Measurements from ENCODE around the gene ISLR2. TPM values are rescaled to one million over a fixed set of nuclear protein-coding genes. Genes with fewer than 3 reads are reported as not detected.

ISLR2 gene
- total RNA-seq, 2 experiments from 2014 or later = not detected

DNA sequence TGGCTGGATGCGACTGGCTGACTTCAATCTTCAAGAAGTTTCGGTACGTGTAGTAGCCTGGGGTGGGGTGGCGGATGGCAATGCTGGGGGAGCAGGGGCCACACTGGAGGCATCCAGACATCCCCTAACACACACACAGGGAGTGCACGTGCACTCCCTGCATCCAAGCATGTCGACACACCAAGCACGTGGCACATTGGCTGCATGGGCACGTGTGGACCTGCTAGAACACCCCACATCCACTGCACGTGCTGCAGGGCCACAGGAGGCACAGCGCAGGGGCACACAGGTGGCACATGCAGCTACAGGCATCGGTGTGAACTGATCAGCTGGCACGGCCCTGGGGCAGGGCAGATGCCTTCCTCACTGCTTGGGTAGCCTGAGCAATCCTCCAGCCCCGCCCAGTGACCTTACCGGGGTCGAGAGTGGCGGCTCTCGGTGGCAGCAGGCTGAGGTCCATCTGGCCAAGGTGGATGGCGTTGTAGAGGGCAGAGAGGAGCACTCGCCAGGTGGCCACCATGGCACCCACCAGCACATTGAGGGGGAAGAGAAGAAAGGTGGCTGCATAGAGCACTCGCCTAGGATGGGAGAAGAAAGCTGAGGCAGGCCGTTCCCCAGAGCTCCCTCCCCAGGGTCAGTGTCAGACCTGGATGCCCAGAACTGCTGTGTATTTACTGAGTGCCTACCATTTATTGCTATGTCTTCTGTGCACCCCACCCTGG lies 50.7 kb downstream of the ISLR2 start:
- POLR2A ChIA-PET = no interaction called here
- H3K4me1 Mint-ChIP-seq = no peaks in the 10 kb centered on the region
- ATAC-seq (ENCODE audit: low read depth) (no peak), DNase-seq (no peak)
- no peaks in the 10 kb centered on the region for H3K36me3 Mint-ChIP-seq
- no peak overlapping the region for H3K27ac Mint-ChIP-seq
- no peak overlapping the region for H3K4me3 Mint-ChIP-seq
- no peaks in the 10 kb centered on the region for H3K9me3 Mint-ChIP-seq
- H3K27me3 Mint-ChIP-seq = peaks cover 3% of the 10 kb centered on the region

DNA sequence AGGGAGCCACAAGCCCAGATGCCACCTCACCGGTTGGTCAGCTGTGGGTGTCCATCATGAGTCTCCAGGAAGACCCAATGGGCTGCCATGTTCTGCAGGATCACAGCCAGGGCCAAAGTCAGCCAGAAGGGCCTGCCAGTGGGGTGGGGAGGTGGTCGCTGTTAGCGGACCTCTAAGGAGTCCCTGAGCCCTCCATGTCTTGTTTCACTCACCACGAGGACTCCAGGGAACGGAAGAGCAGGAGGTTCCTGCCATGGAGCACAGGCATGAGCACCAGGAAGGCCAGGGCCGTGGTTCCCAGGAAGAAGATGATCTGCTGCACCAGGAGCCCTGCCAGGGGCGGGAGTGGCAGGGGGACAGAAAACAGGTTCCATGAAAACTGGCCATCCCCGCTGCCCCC lies 51.7 kb downstream of the ISLR2 start:
- H3K36me3 Mint-ChIP-seq = no peaks in the 10 kb centered on the region
- no peaks in the 10 kb centered on the region for H3K9me3 Mint-ChIP-seq
- no peak overlapping the region for H3K4me3 Mint-ChIP-seq
- no peaks in the 10 kb centered on the region for H3K4me1 Mint-ChIP-seq
- peaks cover 3% of the 10 kb centered on the region for H3K27me3 Mint-ChIP-seq
- ATAC-seq (ENCODE audit: low read depth) (no peak), DNase-seq (no peak)
- POLR2A ChIA-PET = no interaction called here
- H3K27ac Mint-ChIP-seq = no peak overlapping the region

DNA sequence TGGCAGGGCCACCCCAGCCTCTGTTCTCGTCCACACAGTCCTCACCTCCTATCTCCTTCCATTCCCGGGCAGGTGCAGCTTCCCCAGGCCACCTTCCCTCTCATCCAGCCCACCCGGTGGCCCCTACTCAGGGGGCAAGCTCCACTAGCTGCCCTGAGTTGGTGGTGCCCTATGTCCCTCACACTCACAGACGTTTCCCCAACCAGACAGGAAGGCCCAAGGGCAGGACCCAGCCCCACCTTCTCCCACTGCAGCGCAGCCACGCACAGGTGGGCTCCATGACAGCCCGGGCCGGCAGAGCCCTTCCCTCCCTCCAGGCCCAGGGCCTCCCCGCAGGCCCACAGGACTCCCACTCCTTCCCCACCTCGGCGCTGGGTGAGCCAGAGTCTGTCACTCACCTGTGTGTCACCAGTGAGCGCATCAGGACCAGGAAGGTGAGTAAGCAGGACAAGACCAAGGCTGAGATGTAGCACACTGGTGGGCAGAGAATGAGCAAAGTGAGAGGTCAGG lies 54.3 kb downstream of the ISLR2 start:
- no peaks in the 10 kb centered on the region for H3K36me3 Mint-ChIP-seq
- no peaks in the 10 kb centered on the region for H3K9me3 Mint-ChIP-seq
- ATAC-seq (ENCODE audit: low read depth) (no peak), DNase-seq (no peak)
- H3K27me3 Mint-ChIP-seq = peaks cover 3% of the 10 kb centered on the region
- H3K4me1 Mint-ChIP-seq = no peaks in the 10 kb centered on the region
- H3K4me3 Mint-ChIP-seq = no peak overlapping the region
- POLR2A ChIA-PET = no interaction called here
- H3K27ac Mint-ChIP-seq = no peak overlapping the region

DNA sequence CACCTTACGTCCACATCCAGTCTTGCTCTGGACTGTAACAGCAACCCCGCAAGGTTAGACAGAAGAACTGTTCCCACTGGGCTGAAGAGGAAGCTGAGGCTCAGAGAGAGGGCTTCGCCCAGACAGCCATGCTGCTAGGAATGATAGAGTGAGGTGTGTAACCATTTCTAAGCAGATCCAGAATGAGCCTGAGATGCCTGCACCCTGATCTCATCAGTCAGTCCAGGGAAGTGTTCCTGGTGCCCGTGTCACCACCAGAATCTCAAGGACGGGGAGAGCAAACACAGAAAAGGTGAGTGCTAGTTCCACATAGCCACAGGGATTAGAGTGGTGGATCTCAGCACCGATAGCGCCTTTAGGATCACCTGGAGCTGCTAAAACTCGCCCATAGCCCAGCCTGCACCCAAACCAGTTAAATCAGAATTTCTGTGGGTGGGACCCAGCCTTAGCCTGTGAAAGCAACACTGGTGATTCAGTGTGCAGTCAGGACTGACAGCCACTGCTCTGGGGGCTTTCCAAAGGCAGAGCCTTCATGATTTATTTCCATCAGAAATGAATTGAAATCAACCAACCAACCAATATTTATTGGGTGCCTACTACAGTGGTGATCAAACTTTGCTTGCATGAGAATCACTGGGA lies 55.4 kb downstream of the ISLR2 start:
- Mint-ChIP-seq H3K36me3 (no peaks in the 10 kb centered on the region), H3K9me3 (no peaks in the 10 kb centered on the region), H3K4me1 (no peaks in the 10 kb centered on the region), H3K4me3 (no peak overlapping the region), H3K27me3 (no peaks in the 10 kb centered on the region), H3K27ac (no peak overlapping the region)
- POLR2A ChIA-PET = no interaction called here
- ATAC-seq (ENCODE audit: low read depth) = no peak
- DNase-seq = no peak

Other genes starting within 250 kb of the ISLR2 start
- 10 to 100 TPM in 1 of 2 experiments, 1 to 10 TPM in 1; 8.8 to 10.5 TPM for gene LOXL1, start 204.1 kb upstream of the ISLR2 start, total RNA-seq
- 1 to 10 TPM; 9.4 to 9.5 TPM for gene STOML1, start 138.3 kb upstream of the ISLR2 start, total RNA-seq
- gene PML, start 135.9 kb upstream of the ISLR2 start, total RNA-seq = 100 to 1,000 TPM; 118 to 120 TPM
- under 1 TPM in 1 of 2 experiments, not detected in 1; 0.40 TPM for gene GOLGA6A, start 48.0 kb upstream of the ISLR2 start, total RNA-seq
- gene ISLR, start 43.1 kb downstream of the ISLR2 start, total RNA-seq = not detected
- not detected for gene STRA6, start 72.2 kb downstream of the ISLR2 start, total RNA-seq
- under 1 TPM in 1 of 2 experiments, not detected in 1; 0.17 TPM for gene CCDC33, start 105.7 kb downstream of the ISLR2 start, total RNA-seq
- not detected for gene CYP11A1, start 237.1 kb downstream of the ISLR2 start, total RNA-seq